HEK293T (cell line): ENCODE data around the gene KIF7.

Experiments used
- ARNT ChIP-seq: fragments of 450-650 bp; IDR thresholded peaks from 2 replicates; pipeline ENCODE4 v1.6.1; 2017; ENCODE audit warnings: mild to moderate bottlenecking
- BHLHE40 ChIP-seq: fragments of 450-650 bp; IDR thresholded peaks from 2 replicates; pipeline ENCODE4 v1.6.1; 2016; ENCODE audit warnings: mild to moderate bottlenecking, moderate library complexity, borderline replicate concordance
- ELF4 ChIP-seq: fragments of 450-650 bp; IDR thresholded peaks from 2 replicates; pipeline ENCODE4 v1.6.1; 2017; ENCODE audit warnings: antibody characterized with exemption
- FOXA1 ChIP-seq: fragments of 450-650 bp; IDR thresholded peaks from 2 replicates; pipeline ENCODE4 v1.6.1; 2016; ENCODE audit warnings: mild to moderate bottlenecking
- FOXK2 ChIP-seq: fragments of 450-650 bp; IDR thresholded peaks from 2 replicates; pipeline ENCODE4 v1.6.1; 2016; ENCODE audit warnings: mild to moderate bottlenecking
- FOXM1 ChIP-seq: fragments of 450-650 bp; IDR thresholded peaks from 2 replicates; pipeline ENCODE4 v1.6.1; 2017; ENCODE audit warnings: mild to moderate bottlenecking, borderline replicate concordance
- HDGF ChIP-seq: fragments of 450-650 bp; IDR thresholded peaks from 2 replicates; pipeline ENCODE4 v1.6.1; 2017; ENCODE audit warnings: antibody characterized with exemption, borderline replicate concordance
- L3MBTL2 ChIP-seq: fragments of 450-650 bp; conservative IDR thresholded peaks from 2 replicates; pipeline ENCODE4 v1.6.1; 2016; ENCODE audit warnings: mild to moderate bottlenecking
- SP1 ChIP-seq: fragments of 450-650 bp; IDR thresholded peaks from 2 replicates; pipeline ENCODE4 v1.6.1; 2017
- SUZ12 ChIP-seq: fragments of 450-650 bp; IDR thresholded peaks from 2 replicates; pipeline ENCODE4 v1.6.1; 2016; ENCODE audit warnings: mild to moderate bottlenecking
- TARDBP ChIP-seq: fragments of 450-650 bp; IDR thresholded peaks from 2 replicates; pipeline ENCODE4 v1.6.1; 2016
- ZNF384 ChIP-seq: fragments of 450-650 bp; IDR thresholded peaks from 2 replicates; pipeline ENCODE4 v1.6.1; 2016

- TF ChIP-seq BHLHE40 = no peak
- TF ChIP-seq FOXM1 = no peak
- no peak for TF ChIP-seq TARDBP
- no peak for TF ChIP-seq FOXA1
- no peak for TF ChIP-seq L3MBTL2
- no peak for TF ChIP-seq SUZ12
- no peak for TF ChIP-seq SP1
- TF ChIP-seq HDGF = no peak
- no peak for TF ChIP-seq ELF4
- no peak for TF ChIP-seq FOXK2
- TF ChIP-seq ARNT = no peak
- no peak for TF ChIP-seq ZNF384
Measured at GRCh38 chr15:89685995-89686394, 30.7 kb upstream of the KIF7 start.
